ENCODE results near the gene SLC40A1. TPM values are rescaled to one million over a fixed set of nuclear protein-coding genes. Genes with fewer than 3 reads are reported as not detected.

SLC40A1 gene
- polyA plus RNA-seq, 1 donor from 2014 or later = 12.6 TPM

GRCh38 chr2:189576396-189576795 lies 4.2 kb downstream of the SLC40A1 start:
- TF ChIP-seq MXI1 (conservative IDR thresholded peaks at IDR 0.05; ENCODE audit: poor library complexity, severe bottlenecking) = no peak
- no peak for TF ChIP-seq CTCF (IDR thresholded peaks at IDR 0.05; ENCODE audit: poor library complexity, severe bottlenecking)
- no peak for TF ChIP-seq RAD21 (conservative IDR thresholded peaks at IDR 0.05)
- Histone ChIP-seq H3K9ac (ENCODE audit: low read length) (no peak overlapping the region), H3K27ac (ENCODE audit: low read length) (no peak overlapping the region), H3K4me3 (ENCODE audit: low read length) (no peak overlapping the region), H3K9me3 (ENCODE audit: low read length) (no peaks in the 10 kb centered on the region), H4K20me1 (ENCODE audit: insufficient read depth) (no peaks in the 10 kb centered on the region), H3K9me2 (ENCODE audit: insufficient read depth, low read length) (no peaks in the 10 kb centered on the region), H3K27me3 (ENCODE audit: insufficient read depth, low read depth, low read length) (peaks cover 17% of the 10 kb centered on the region), H3K4me2 (ENCODE audit: low read length) (no peak overlapping the region), H3F3A (ENCODE audit: insufficient read depth, low read length, poor library complexity, severe bottlenecking) (no peaks in the 10 kb centered on the region), H2AFZ (ENCODE audit: low read depth, low read length) (no peak overlapping the region), H3K79me2 (replicated peaks; ENCODE audit: insufficient read depth, low read length) (no peaks in the 10 kb centered on the region), H3K36me3 (ENCODE audit: insufficient read depth, low read length) (peaks cover 12% of the 10 kb centered on the region)

- Histone ChIP-seq H3K4me3 (ENCODE audit: low read length) (no peak overlapping the region), H3K9ac (ENCODE audit: low read length) (no peak overlapping the region), H3K79me2 (replicated peaks; ENCODE audit: insufficient read depth, low read length) (no peaks in the 10 kb centered on the region), H2AFZ (ENCODE audit: low read depth, low read length) (no peak overlapping the region), H3F3A (ENCODE audit: insufficient read depth, low read length, poor library complexity, severe bottlenecking) (no peaks in the 10 kb centered on the region), H3K27me3 (ENCODE audit: insufficient read depth, low read depth, low read length) (peaks cover 9% of the 10 kb centered on the region), H3K4me2 (ENCODE audit: low read length) (no peak overlapping the region), H3K27ac (ENCODE audit: low read length) (no peak overlapping the region), H3K9me3 (ENCODE audit: low read length) (no peaks in the 10 kb centered on the region), H4K20me1 (ENCODE audit: insufficient read depth) (no peaks in the 10 kb centered on the region), H3K9me2 (ENCODE audit: insufficient read depth, low read length) (no peaks in the 10 kb centered on the region), H3K36me3 (ENCODE audit: insufficient read depth, low read length) (peaks cover 12% of the 10 kb centered on the region)
- TF ChIP-seq EP300 (conservative IDR thresholded peaks at IDR 0.05; ENCODE audit: poor library complexity, severe bottlenecking) (no peak), RAD21 (conservative IDR thresholded peaks at IDR 0.05) (no peak)
Measured at GRCh38 chr2:189574793-189575475, 5.7 kb downstream of the SLC40A1 start.

- Histone ChIP-seq H3K9ac (ENCODE audit: low read length) (no peak overlapping the region), H3K36me3 (ENCODE audit: insufficient read depth, low read length) (peaks cover 12% of the 10 kb centered on the region), H4K20me1 (ENCODE audit: insufficient read depth) (no peaks in the 10 kb centered on the region), H3K4me2 (ENCODE audit: low read length) (no peak overlapping the region), H3K27me3 (ENCODE audit: insufficient read depth, low read depth, low read length) (no peaks in the 10 kb centered on the region), H3F3A (ENCODE audit: insufficient read depth, low read length, poor library complexity, severe bottlenecking) (no peaks in the 10 kb centered on the region), H3K27ac (ENCODE audit: low read length) (no peak overlapping the region), H3K9me2 (ENCODE audit: insufficient read depth, low read length) (no peaks in the 10 kb centered on the region), H3K4me3 (ENCODE audit: low read length) (no peak overlapping the region), H3K9me3 (ENCODE audit: low read length) (no peaks in the 10 kb centered on the region), H2AFZ (ENCODE audit: low read depth, low read length) (no peak overlapping the region), H3K79me2 (replicated peaks; ENCODE audit: insufficient read depth, low read length) (no peaks in the 10 kb centered on the region)
- TF ChIP-seq RAD21 (conservative IDR thresholded peaks at IDR 0.05) (no peak), EZH2 (IDR thresholded peaks at IDR 0.05; ENCODE audit: borderline replicate concordance, insufficient read depth, low read length, poor library complexity, severe bottlenecking) (no peak), TAF1 (IDR thresholded peaks at IDR 0.05; ENCODE audit: low read depth) (no peak), EP300 (conservative IDR thresholded peaks at IDR 0.05; ENCODE audit: poor library complexity, severe bottlenecking) (no peak), REST (IDR thresholded peaks at IDR 0.05; ENCODE audit: borderline replicate concordance) (no peak), POLR2AphosphoS5 (IDR thresholded peaks at IDR 0.05) (no peak), MXI1 (conservative IDR thresholded peaks at IDR 0.05; ENCODE audit: poor library complexity, severe bottlenecking) (no peak), CTCF (IDR thresholded peaks at IDR 0.05; ENCODE audit: poor library complexity, severe bottlenecking) (no peak), SMC3 (conservative IDR thresholded peaks at IDR 0.05; ENCODE audit: poor library complexity) (no peak)
Measured at GRCh38 chr2:189570570-189571031, 10.0 kb downstream of the SLC40A1 start.

All from neural cell (in vitro differentiated cells).